HG03060 (cell line): ENCODE results near the gene CCT8.
A peak's percentile ranks its signal among the peaks of the same experiment; 100 is the strongest.
"Not testable (repeated sequence)": the region's sequence is repeated elsewhere in the genome, so short reads cannot be mapped to it uniquely, and the experiment has no call there.

Experiments
- ATAC-seq: cut with Tn5 transposase; IDR thresholded peaks from one replicate; pipeline ENCODE4 v1.9.1; 2021; ENCODE audit warnings: low read depth, moderate number of reproducible peaks; ENCODE audit not compliant: unreplicated experiment

CCT8 gene

GRCh38 chr21:29024474-29025327 lies 48.7 kb downstream of the CCT8 start, which contains the start of gene USP16:
Gene USP16, plus strand, starts transcription at chr21:29024668. Its CDS starts 3,246 bp downstream, at chr21:29027914.
- peak; percentile 92 for ATAC-seq

DNA sequence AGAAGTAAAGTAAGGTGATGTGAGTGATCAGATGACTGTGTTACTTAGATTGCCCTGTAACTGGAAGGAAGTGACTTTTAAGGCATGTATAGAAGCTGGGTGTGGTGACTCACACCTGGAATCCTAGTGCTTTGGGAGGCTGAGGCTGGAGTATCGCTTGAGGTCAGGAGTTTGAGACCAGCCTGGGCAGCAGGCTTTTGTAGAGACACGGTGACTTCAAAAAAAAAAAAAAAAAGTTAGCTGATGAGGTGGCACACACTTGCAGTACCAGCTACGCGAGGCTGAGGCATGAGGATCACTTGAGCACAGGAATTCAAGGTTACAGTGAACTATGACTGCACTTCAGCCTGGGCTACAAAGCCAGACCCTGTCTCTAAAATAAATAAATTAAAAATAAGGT lies 51.3 kb downstream of the CCT8 start:
- ATAC-seq: no peak

DNA sequence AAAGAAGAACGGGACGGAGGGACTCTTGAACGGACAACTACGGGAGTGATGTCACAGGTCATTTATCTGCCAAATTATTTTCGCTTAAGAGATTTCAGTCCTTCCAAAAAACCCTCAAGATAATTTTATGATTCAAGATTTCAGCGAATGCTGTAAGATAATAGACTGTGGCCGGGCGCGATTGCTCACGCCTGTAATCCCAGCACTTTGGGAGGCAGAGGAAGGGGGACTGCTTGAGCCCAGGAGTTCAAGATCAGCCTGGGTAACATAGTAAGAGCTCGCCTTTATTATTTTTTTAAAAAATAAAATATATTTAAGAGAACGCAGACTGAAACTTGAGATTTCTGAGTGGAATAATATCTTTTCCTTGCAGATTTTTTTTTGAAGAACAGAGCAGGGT lies 54.9 kb downstream of the CCT8 start:
- no peak for ATAC-seq

GRCh38 chr21:29017639-29018237 lies 55.7 kb downstream of the CCT8 start:
- no peak for ATAC-seq

DNA sequence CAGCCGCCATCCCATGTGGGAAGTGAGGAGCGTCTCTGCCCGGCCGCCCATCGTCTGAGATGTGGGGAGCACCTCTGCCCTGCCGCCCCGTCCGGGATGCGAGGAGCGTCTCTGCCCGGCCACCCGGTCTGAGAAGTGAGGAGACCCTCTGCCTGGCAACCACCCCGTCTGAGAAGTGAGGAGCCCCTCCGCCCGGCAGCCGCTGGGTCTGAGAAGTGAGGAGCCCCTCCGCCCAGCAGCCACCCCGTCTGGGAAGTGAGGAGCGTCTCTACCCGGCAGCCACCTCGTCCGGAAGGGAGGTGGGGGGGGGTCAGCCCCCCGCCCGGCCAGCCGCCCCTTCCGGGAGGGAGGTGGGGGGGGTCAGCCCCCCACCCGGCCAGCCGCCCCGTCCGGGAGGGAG lies 62.2 kb downstream of the CCT8 start:
- not testable (repeated sequence) for ATAC-seq

GRCh38 chr21:29008367-29008766 lies 65.1 kb downstream of the CCT8 start:
- no peak for ATAC-seq

GRCh38 chr21:29007810-29008209 lies 65.6 kb downstream of the CCT8 start:
- no peak for ATAC-seq

DNA sequence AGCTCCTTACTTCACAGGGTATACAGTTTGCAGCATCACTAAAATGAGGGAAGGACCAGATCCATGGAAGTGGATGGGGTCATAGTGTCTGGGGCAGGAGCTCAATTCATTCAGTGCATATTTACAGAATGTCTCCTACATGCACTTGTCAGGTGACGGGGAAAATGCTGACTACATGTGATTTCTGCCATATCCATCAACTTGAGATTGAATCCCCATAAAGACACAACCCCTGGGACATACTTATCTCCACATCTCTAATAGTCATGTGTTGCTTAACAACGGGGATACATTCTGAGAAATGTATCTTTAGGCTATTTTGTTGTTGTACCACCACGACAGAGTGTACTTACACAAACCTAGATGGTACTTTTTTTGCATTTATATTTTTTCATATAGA lies 66.3 kb downstream of the CCT8 start:
- no peak for ATAC-seq
